ENCODE results near the gene ADAT3.

Gene ADAT3

GRCh38 chr19:1936916-1937610 is 31.9 kb downstream of the ADAT3 start:
- Histone ChIP-seq H3K4me3 (ENCODE audit: low read length) (no peak overlapping the region), H3K4me2 (ENCODE audit: low read length) (no peak overlapping the region), H3K36me3 (ENCODE audit: insufficient read depth, low read length) (no peaks in the 10 kb centered on the region), H3K9ac (ENCODE audit: low read depth, low read length) (no peak overlapping the region), H3K4me1 (ENCODE audit: control insufficient read depth, insufficient read depth, low read length) (peaks cover 17% of the 10 kb centered on the region), H3K27me3 (ENCODE audit: control insufficient read depth, insufficient read depth, low read length) (no peaks in the 10 kb centered on the region), H3K9me3 (replicated peaks; ENCODE audit: low read length) (no peaks in the 10 kb centered on the region)

- H3K4me3 ChIP-seq (ENCODE audit: low read length), result no peak overlapping the region
- no peaks in the 10 kb centered on the region for H3K36me3 ChIP-seq (ENCODE audit: insufficient read depth, low read length)
- peaks cover 22% of the 10 kb centered on the region for H3K4me1 ChIP-seq (ENCODE audit: control insufficient read depth, insufficient read depth, low read length)
- H3K4me2 ChIP-seq (ENCODE audit: low read length), result no peak overlapping the region
- H3K9ac ChIP-seq (ENCODE audit: low read depth, low read length), result no peak overlapping the region
- H3K27me3 ChIP-seq (ENCODE audit: control insufficient read depth, insufficient read depth, low read length), result no peaks in the 10 kb centered on the region
- H3K9me3 ChIP-seq (replicated peaks; ENCODE audit: low read length), result no peaks in the 10 kb centered on the region
Observed at GRCh38 chr19:1938071-1938470, 32.9 kb downstream of the ADAT3 start.

- Histone ChIP-seq H3K36me3 (ENCODE audit: insufficient read depth, low read length) (no peaks in the 10 kb centered on the region), H3K4me3 (ENCODE audit: low read length) (peak within 1 kb of the TSS; percentile 81), H3K27me3 (ENCODE audit: control insufficient read depth, insufficient read depth, low read length) (no peaks in the 10 kb centered on the region), H3K9ac (ENCODE audit: low read depth, low read length) (peak within 1 kb of the TSS; percentile 93), H3K4me1 (ENCODE audit: control insufficient read depth, insufficient read depth, low read length) (peaks cover 32% of the 10 kb centered on the region), H3K4me2 (ENCODE audit: low read length) (peak within 1 kb of the TSS; percentile 100), H3K9me3 (replicated peaks; ENCODE audit: low read length) (no peaks in the 10 kb centered on the region)
Observed at GRCh38 chr19:1941146-1942077, 36.2 kb downstream of the ADAT3 start, which contains the start of gene CSNK1G2. Gene CSNK1G2 (plus strand): TSS chr19:1941172. CDS start chr19:1969773, 28,601 bp downstream.

- Histone ChIP-seq H3K4me1 (ENCODE audit: control insufficient read depth, insufficient read depth, low read length) (peaks cover 32% of the 10 kb centered on the region), H3K4me2 (ENCODE audit: low read length) (peak overlapping the region; percentile 100)
Observed at GRCh38 chr19:1942078-1942933, 37.1 kb downstream of the ADAT3 start.

GRCh38 chr19:1942934-1943555 is 37.8 kb downstream of the ADAT3 start:
- peaks cover 32% of the 10 kb centered on the region for H3K4me1 ChIP-seq (ENCODE audit: control insufficient read depth, insufficient read depth, low read length)

More at GRCh38 chr19:1942078-1942933, 37.1 kb downstream of the ADAT3 start:
- H3K4me3 ChIP-seq (ENCODE audit: low read length), result peak overlapping the region; percentile 81
- H3K9me3 ChIP-seq (replicated peaks; ENCODE audit: low read length), result no peaks in the 10 kb centered on the region
- H3K27me3 ChIP-seq (ENCODE audit: control insufficient read depth, insufficient read depth, low read length), result no peaks in the 10 kb centered on the region
- H3K9ac ChIP-seq (ENCODE audit: low read depth, low read length), result peak overlapping the region; percentile 93
- H3K36me3 ChIP-seq (ENCODE audit: insufficient read depth, low read length), result no peaks in the 10 kb centered on the region

GRCh38 chr19:1943661-1944087 is 38.5 kb downstream of the ADAT3 start:
- no peaks in the 10 kb centered on the region for H3K9me3 ChIP-seq (replicated peaks; ENCODE audit: low read length)
- H3K4me1 ChIP-seq (ENCODE audit: control insufficient read depth, insufficient read depth, low read length), result peaks cover 32% of the 10 kb centered on the region
- H3K4me2 ChIP-seq (ENCODE audit: low read length), result peak overlapping the region; percentile 100
- no peak overlapping the region for H3K9ac ChIP-seq (ENCODE audit: low read depth, low read length)
- H3K36me3 ChIP-seq (ENCODE audit: insufficient read depth, low read length), result no peaks in the 10 kb centered on the region
- H3K27me3 ChIP-seq (ENCODE audit: control insufficient read depth, insufficient read depth, low read length), result no peaks in the 10 kb centered on the region
- no peak overlapping the region for H3K4me3 ChIP-seq (ENCODE audit: low read length)

More at GRCh38 chr19:1942934-1943555, 37.8 kb downstream of the ADAT3 start:
- Histone ChIP-seq H3K9ac (ENCODE audit: low read depth, low read length) (peak overlapping the region; percentile 93), H3K4me3 (ENCODE audit: low read length) (peak overlapping the region; percentile 81), H3K4me2 (ENCODE audit: low read length) (peak overlapping the region; percentile 100), H3K36me3 (ENCODE audit: insufficient read depth, low read length) (no peaks in the 10 kb centered on the region), H3K27me3 (ENCODE audit: control insufficient read depth, insufficient read depth, low read length) (no peaks in the 10 kb centered on the region), H3K9me3 (replicated peaks; ENCODE audit: low read length) (no peaks in the 10 kb centered on the region)

- Histone ChIP-seq H3K9ac (ENCODE audit: low read depth, low read length) (no peak overlapping the region), H3K4me1 (ENCODE audit: control insufficient read depth, insufficient read depth, low read length) (peaks cover 32% of the 10 kb centered on the region), H3K4me3 (ENCODE audit: low read length) (no peak overlapping the region)
Observed at GRCh38 chr19:1944088-1944915, 39.1 kb downstream of the ADAT3 start.

GRCh38 chr19:1944916-1945561 is 39.8 kb downstream of the ADAT3 start:
- H3K4me3 ChIP-seq (ENCODE audit: low read length), result no peak overlapping the region
- no peaks in the 10 kb centered on the region for H3K36me3 ChIP-seq (ENCODE audit: insufficient read depth, low read length)
- H3K9ac ChIP-seq (ENCODE audit: low read depth, low read length), result no peak overlapping the region
- no peaks in the 10 kb centered on the region for H3K9me3 ChIP-seq (replicated peaks; ENCODE audit: low read length)
- no peaks in the 10 kb centered on the region for H3K27me3 ChIP-seq (ENCODE audit: control insufficient read depth, insufficient read depth, low read length)
- no peak overlapping the region for H3K4me2 ChIP-seq (ENCODE audit: low read length)
- peaks cover 26% of the 10 kb centered on the region for H3K4me1 ChIP-seq (ENCODE audit: control insufficient read depth, insufficient read depth, low read length)

More at GRCh38 chr19:1944088-1944915, 39.1 kb downstream of the ADAT3 start:
- Histone ChIP-seq H3K27me3 (ENCODE audit: control insufficient read depth, insufficient read depth, low read length) (no peaks in the 10 kb centered on the region), H3K36me3 (ENCODE audit: insufficient read depth, low read length) (no peaks in the 10 kb centered on the region), H3K9me3 (replicated peaks; ENCODE audit: low read length) (no peaks in the 10 kb centered on the region), H3K4me2 (ENCODE audit: low read length) (peak overlapping the region; percentile 100)

- H3K4me3 ChIP-seq (ENCODE audit: low read length), result no peak overlapping the region
- H3K9me3 ChIP-seq (replicated peaks; ENCODE audit: low read length), result no peaks in the 10 kb centered on the region
- no peak overlapping the region for H3K9ac ChIP-seq (ENCODE audit: low read depth, low read length)
- H3K4me2 ChIP-seq (ENCODE audit: low read length), result no peak overlapping the region
- no peaks in the 10 kb centered on the region for H3K36me3 ChIP-seq (ENCODE audit: insufficient read depth, low read length)
- H3K27me3 ChIP-seq (ENCODE audit: control insufficient read depth, insufficient read depth, low read length), result no peaks in the 10 kb centered on the region
- peaks cover 21% of the 10 kb centered on the region for H3K4me1 ChIP-seq (ENCODE audit: control insufficient read depth, insufficient read depth, low read length)
Observed at GRCh38 chr19:1945899-1946298, 40.7 kb downstream of the ADAT3 start.

All from skeletal muscle satellite cell (primary cell).